ENCODE results near the gene TGM2. TPM values are rescaled to one million over a fixed set of nuclear protein-coding genes. Genes with fewer than 3 reads are reported as not detected.
A peak's percentile ranks its signal among the peaks of the same experiment; 100 is the strongest.

The TGM2 gene
- total RNA-seq, 4 donors from 2014 or later = 170 to 385 (median 212) TPM

- TF ChIP-seq EP300 (IDR thresholded peaks at IDR 0.05) (no peak), CTCF (IDR thresholded peaks at IDR 0.05) (no peak), POLR2A (IDR thresholded peaks at IDR 0.05; ENCODE audit: low read depth) (no peak), POLR2AphosphoS5 (IDR thresholded peaks at IDR 0.05) (no peak)
- H3K27me3 ChIP-seq = no peaks in the 10 kb centered on the region
- peaks cover 0 to 3% (median 0%) of the 10 kb centered on the region in 4 donors for H3K9me3 ChIP-seq
- H3K27ac ChIP-seq (replicated peaks in 1 of 4) = no peak overlapping the region
- no peak for DNase-seq (ENCODE audit: extremely low spot score)
- 91% methylated on average over 2 of the region's 2 CpGs for WGBS
- H3K4me3 ChIP-seq = no peak overlapping the region
- intact Hi-C loops (cut with DNase I) = no loop called here
- H3K4me1 ChIP-seq = peaks cover 0 to 16% (median 10%) of the 10 kb centered on the region in 4 donors
- H3K36me3 ChIP-seq = no peaks in the 10 kb centered on the region
Measured at GRCh38 chr20:38117205-38117604, 47.9 kb downstream of the TGM2 start.

GRCh38 chr20:38116409-38117165, 48.5 kb downstream of the TGM2 start:
- no peak for DNase-seq (ENCODE audit: extremely low spot score)
- Histone ChIP-seq H3K27me3 (no peaks in the 10 kb centered on the region), H3K36me3 (no peaks in the 10 kb centered on the region), H3K9me3 (peaks cover 0 to 3% (median 0%) of the 10 kb centered on the region in 4 donors), H3K4me1 (peaks cover 0 to 16% (median 11%) of the 10 kb centered on the region in 4 donors), H3K27ac (replicated peaks in 1 of 4) (no peak overlapping the region), H3K4me3 (no peak overlapping the region)
- WGBS = 61% methylated on average over 3 of the region's 3 CpGs
- TF ChIP-seq CTCF (IDR thresholded peaks at IDR 0.05) = no peak
- TF ChIP-seq POLR2AphosphoS5 (IDR thresholded peaks at IDR 0.05) = no peak
- intact Hi-C loops (cut with DNase I) = no loop called here

- Histone ChIP-seq H3K36me3 (no peaks in the 10 kb centered on the region), H3K4me1 (peaks cover 4 to 22% (median 17%) of the 10 kb centered on the region in 4 donors), H3K9me3 (peaks cover 0 to 3% (median 0%) of the 10 kb centered on the region in 4 donors), H3K27me3 (no peaks in the 10 kb centered on the region), H3K27ac (replicated peaks in 1 of 4) (no peak overlapping the region), H3K4me3 (no peak overlapping the region)
- WGBS = 76% methylated on average over 2 of the region's 2 CpGs
- TF ChIP-seq EP300 (IDR thresholded peaks at IDR 0.05) (no peak), CTCF (IDR thresholded peaks at IDR 0.05) (no peak), POLR2A (IDR thresholded peaks at IDR 0.05; ENCODE audit: low read depth) (no peak), POLR2AphosphoS5 (IDR thresholded peaks at IDR 0.05) (no peak)
- no peak for DNase-seq (ENCODE audit: extremely low spot score)
- intact Hi-C loops (cut with DNase I) = no loop called here
Measured at GRCh38 chr20:38115896-38116295, 49.2 kb downstream of the TGM2 start.

GRCh38 chr20:38115205-38115604, 49.9 kb downstream of the TGM2 start:
- no peak overlapping the region for H3K4me3 ChIP-seq
- peaks cover 0 to 3% (median 0%) of the 10 kb centered on the region in 4 donors for H3K9me3 ChIP-seq
- no peaks in the 10 kb centered on the region for H3K27me3 ChIP-seq
- H3K4me1 ChIP-seq = peaks cover 11 to 29% (median 19%) of the 10 kb centered on the region in 4 donors
- no peaks in the 10 kb centered on the region for H3K36me3 ChIP-seq
- H3K27ac ChIP-seq (replicated peaks in 1 of 4) = no peak overlapping the region
- intact Hi-C loops (cut with DNase I) = no loop called here
- 94% methylated on average over 1 of the region's 1 CpG for WGBS
- peak; percentile 53 for DNase-seq (ENCODE audit: extremely low spot score)
- TF ChIP-seq CTCF (IDR thresholded peaks at IDR 0.05) (peak in 2 of 3 experiments; percentile 26 to 30), EP300 (IDR thresholded peaks at IDR 0.05) (no peak)

Measured in esophagus muscularis mucosa (tissue), 4 donors.